CD4-positive, alpha-beta T cell treated with Interleukin-12 subunit alpha and Interleukin-12 subunit beta, for 1 hour (primary cell): ENCODE measurements around the gene ARHGEF16.

ENCODE experiments used
- DNase-seq: peaks from one replicate; pipeline ENCODE4 v3.0.0-alpha.2; 2020

Gene ARHGEF16

GRCh38 chr1:3453891-3454810 lies at the start of gene ARHGEF16:
Gene ARHGEF16 (plus strand): TSS chr1:3454665. CDS start chr1:3463085, 8,420 bp downstream.
- peak; percentile 42 for DNase-seq

DNA sequence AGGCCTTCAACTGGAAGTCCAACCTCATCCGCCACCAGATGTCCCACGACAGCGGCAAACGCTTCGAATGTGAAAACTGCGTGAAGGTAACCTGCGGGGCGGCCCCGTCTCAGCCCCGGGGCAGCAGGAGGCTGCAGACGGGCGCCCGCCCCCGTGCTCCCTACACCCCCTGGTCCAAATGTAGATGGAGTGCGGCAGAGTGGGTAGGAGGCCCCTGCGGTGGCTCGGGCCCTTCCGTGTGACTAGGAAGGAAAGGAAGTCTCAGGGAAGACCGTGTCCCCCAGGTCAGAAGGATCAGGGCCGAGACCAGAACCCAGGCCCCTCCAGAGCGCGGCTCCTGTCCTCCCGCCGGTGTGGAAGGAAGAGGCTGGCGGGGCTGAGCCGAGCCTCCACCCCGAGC lies 49.7 kb upstream of the ARHGEF16 start:
- DNase-seq = no peak

DNA sequence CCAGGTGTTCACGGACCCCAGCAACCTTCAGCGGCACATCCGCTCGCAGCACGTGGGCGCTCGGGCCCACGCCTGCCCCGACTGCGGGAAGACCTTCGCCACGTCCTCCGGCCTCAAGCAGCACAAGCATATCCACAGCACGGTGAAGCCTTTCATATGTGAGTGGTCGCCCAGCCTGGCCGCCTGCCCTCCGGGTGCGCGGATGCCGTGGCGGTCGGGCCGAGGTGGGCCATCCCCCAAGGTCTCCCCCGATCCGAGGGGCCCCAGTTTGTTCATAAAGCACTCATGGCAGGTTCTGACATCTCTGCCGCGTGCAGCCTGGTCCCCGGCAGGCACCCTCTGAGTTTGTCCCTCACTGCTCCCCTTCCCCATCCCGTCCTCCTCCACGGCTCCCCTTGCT lies 49.0 kb upstream of the ARHGEF16 start:
- DNase-seq = no peak

DNA sequence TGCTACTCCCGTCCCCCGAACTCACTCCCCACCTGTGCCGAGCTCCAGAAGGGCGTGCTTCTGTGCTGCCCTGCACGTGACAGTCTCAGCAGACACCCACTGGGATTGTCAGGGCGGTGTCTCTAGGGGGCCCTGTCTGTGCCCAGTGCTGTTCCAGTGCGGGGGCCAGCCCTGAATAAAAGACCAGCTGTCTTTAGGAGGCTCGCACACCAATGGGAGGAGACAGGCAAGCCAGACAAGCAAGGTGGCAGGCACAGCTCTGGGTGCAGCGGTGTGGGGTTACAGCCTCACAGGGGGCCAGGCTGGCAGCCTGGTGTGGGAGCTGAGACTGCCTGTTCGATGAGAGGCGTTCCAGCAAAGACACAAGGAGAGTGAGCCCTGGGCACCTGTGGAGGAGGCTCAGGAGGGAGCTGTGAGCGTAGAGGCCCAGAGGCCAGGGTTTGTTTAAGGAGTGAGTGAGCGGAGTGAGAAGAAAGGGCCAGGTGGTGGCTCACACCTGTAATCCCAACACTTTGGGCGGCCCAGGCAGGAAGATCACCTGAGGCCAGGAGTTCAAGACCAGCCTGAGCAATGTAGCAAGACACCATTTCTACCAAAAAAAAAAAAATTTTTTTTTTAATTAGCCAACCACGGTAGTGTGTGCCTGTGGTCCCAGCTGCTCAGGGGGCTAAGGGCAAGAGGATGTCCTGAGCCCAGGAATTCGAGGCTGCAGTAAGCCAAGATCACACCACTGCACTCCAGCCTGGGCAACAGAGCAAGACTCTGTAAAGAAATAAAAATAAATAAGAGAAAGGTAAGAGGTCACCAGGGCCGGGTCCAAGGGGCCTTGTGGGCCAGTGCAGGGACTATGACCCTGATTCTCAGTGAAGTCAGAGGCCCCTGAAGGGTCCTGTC lies 48.2 kb upstream of the ARHGEF16 start:
- no peak for DNase-seq

GRCh38 chr1:3407021-3407420 lies 47.4 kb upstream of the ARHGEF16 start:
- no peak for DNase-seq

DNA sequence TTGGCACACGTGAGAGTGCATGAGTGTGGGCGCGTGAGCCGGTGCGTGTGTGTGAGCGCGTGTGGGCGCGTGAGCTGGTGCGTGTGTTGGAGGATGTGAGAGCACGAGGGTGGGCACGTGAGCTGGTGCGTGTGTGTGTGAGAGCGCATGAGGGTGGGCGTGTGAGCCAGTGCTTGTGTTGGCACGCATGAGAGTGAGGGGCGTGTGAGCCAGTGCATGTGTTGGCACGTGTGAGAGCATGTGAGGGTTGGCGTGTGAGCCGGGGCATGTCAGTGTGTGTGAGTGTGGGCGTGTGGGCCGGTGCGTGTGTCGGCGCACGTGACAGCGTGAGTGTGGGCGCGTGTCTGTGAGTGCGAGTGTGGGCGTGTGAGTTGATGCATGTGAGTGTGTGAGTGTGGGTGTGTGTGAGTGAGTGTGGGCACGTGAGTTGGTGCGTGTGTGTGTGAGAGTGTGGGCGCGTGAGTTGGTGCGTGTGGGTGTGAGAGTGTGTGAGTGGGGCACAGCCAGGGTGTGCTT lies 45.7 kb upstream of the ARHGEF16 start:
- no peak for DNase-seq

- no peak for DNase-seq
Measured at GRCh38 chr1:3409366-3410141, 44.9 kb upstream of the ARHGEF16 start.

GRCh38 chr1:3410142-3410925 lies 44.1 kb upstream of the ARHGEF16 start:
- no peak for DNase-seq

DNA sequence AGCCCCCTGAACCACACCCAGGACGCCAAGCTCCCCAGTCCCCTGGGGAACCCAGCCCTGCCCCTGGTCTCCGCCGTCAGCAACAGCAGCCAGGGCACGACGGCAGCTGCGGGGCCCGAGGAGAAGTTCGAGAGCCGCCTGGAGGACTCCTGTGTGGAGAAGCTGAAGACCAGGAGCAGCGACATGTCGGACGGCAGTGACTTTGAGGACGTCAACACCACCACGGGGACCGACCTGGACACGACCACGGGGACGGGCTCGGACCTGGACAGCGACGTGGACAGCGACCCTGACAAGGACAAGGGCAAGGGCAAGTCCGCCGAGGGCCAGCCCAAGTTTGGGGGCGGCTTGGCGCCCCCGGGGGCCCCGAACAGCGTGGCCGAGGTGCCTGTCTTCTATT lies 42.7 kb upstream of the ARHGEF16 start:
- no peak for DNase-seq

DNA sequence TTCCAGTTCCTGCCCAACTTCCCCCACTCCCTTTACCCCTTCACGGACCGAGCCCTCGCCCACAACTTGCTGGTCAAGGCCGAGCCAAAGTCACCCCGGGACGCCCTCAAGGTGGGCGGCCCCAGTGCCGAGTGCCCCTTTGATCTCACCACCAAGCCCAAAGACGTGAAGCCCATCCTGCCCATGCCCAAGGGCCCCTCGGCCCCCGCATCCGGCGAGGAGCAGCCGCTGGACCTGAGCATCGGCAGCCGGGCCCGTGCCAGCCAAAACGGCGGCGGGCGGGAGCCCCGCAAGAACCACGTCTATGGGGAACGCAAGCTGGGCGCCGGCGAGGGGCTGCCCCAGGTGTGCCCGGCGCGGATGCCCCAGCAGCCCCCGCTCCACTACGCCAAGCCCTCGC lies 42.1 kb upstream of the ARHGEF16 start:
- no peak for DNase-seq

- no peak for DNase-seq
Measured at GRCh38 chr1:3413975-3414710, 40.3 kb upstream of the ARHGEF16 start.

GRCh38 chr1:3415260-3416090 lies 39.0 kb upstream of the ARHGEF16 start:
- no peak for DNase-seq

- no peak for DNase-seq
Measured at GRCh38 chr1:3417082-3417739, 37.3 kb upstream of the ARHGEF16 start.

GRCh38 chr1:3417934-3418333 lies 36.5 kb upstream of the ARHGEF16 start:
- DNase-seq = no peak

GRCh38 chr1:3418600-3418999 lies 35.9 kb upstream of the ARHGEF16 start:
- no peak for DNase-seq

- no peak for DNase-seq
Measured at GRCh38 chr1:3419415-3420204, 34.9 kb upstream of the ARHGEF16 start.

GRCh38 chr1:3420218-3420951 lies 34.1 kb upstream of the ARHGEF16 start:
- no peak for DNase-seq

DNA sequence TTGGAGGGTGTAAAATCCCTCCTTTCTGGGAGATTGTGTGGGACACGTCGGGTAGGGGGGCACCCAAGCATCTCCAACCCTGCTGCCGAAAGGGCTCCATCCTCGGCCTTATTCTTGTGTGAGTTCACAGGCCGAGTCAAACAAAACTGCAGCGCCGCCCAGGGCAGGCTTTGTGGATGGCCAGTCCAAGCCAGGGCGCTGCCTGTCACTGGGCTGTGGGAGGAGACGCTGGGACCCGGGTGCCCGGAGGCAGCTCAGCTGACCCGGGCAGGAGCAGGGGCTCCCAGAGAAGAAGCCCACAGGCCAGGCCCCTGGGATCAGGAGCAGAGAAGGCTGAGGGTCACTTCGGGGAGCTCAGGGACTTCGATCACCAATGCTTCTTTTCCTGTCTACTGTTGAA lies 31.8 kb upstream of the ARHGEF16 start:
- no peak for DNase-seq
